ENCODE results near the gene FBXL14. TPM values are rescaled to one million over a fixed set of nuclear protein-coding genes. Genes with fewer than 3 reads are reported as not detected.

Gene FBXL14
- total and polyA plus RNA-seq, 9 of the 15 experiments (the other 6 are each of a cell fraction or from before 2014, with no cell fraction given): 0.13 to 9.8 (median 3.3) TPM

GRCh38 chr12:1619159-1619558, 24.8 kb upstream of the FBXL14 start:
- ChIA-PET POLR2A (interaction anchor here (0.6 to 1.4 kb wide), 2 partner anchors 12 to 16 kb away, joined by 3 to 5 read pairs; no protein-coding TSS in a partner anchor), CTCF (ENCODE audit: low intra/inter-chr PET ratio) (no interaction called here)
- Histone ChIP-seq H3K36me3 (ENCODE audit: control insufficient read depth, insufficient read depth, low read length) (no peaks in the 10 kb centered on the region), H2AFZ (ENCODE audit: low read depth, low read length) (peak overlapping the region; percentile 87), H3K4me3 (no peak overlapping the region), H3K4me2 (ENCODE audit: insufficient read depth, low read length) (no peak overlapping the region), H3K9me1 (ENCODE audit: control insufficient read depth, insufficient read depth, low read length) (no peaks in the 10 kb centered on the region), H3K9ac (ENCODE audit: insufficient read depth in 1 of 2, low read depth in 2 of 2, low read length in 2 of 2) (peak overlapping the region in 1 of 2 experiments; percentile 35; a peak in 1 of 4 replicates), H3K27me3 (ENCODE audit: control insufficient read depth in 2 of 2, insufficient read depth in 2 of 2, low read length in 2 of 2) (no peaks in the 10 kb centered on the region), H3K4me1 (replicated peaks in 1 of 2; ENCODE audit: control insufficient read depth in 2 of 2, insufficient read depth in 2 of 2, low read length in 2 of 2) (peaks cover 33 to 53% of the 10 kb centered on the region in 2 experiments), H3K27ac (ENCODE audit: extremely low read depth, low read depth, low read length) (peak overlapping the region; percentile 57; the same call in 2 of the 3 replicates), H3K9me3 (replicated peaks; ENCODE audit: control insufficient read depth, insufficient read depth, low read depth, low read length) (no peaks in the 10 kb centered on the region), H3K79me2 (ENCODE audit: control insufficient read depth, insufficient read depth, low read length) (no peaks in the 10 kb centered on the region), H4K20me1 (replicated peaks; ENCODE audit: control insufficient read depth, insufficient read depth, low read length) (no peaks in the 10 kb centered on the region)
- intact Hi-C loops (cut with micrococcal nuclease): no loop called here
- WGBS (ENCODE audit: insufficient coverage, low coverage, missing lambda C conversion rate): 24% methylated on average over 4 of the region's 4 CpGs
- no peak for ATAC-seq
- no peak for FAIRE-seq
- in situ Hi-C loops (cut with MboI): no loop called here
- no peak for DNase-seq (ENCODE audit: extremely low read depth in 1 of 4, low spot score in 3 of 4)
- BruUV-seq (replicated peaks): no TSS peak
- no peak for TF ChIP-seq DLX4 (CRISPR knock-in tag; IDR thresholded peaks at IDR 0.05)
- no peak for TF ChIP-seq SAFB (IDR thresholded peaks at IDR 0.05; ENCODE audit: borderline replicate concordance, low read depth, low read length)
- no peak for TF ChIP-seq CAMTA2 (CRISPR knock-in tag; conservative IDR thresholded peaks at IDR 0.05)
- TF ChIP-seq TAL1 (IDR thresholded peaks at IDR 0.05): no peak
- TF ChIP-seq GATAD2A (IDR thresholded peaks at IDR 0.05): no peak
- TF ChIP-seq DNMT1 (IDR thresholded peaks at IDR 0.05): no peak
- no peak for TF ChIP-seq ZNF436 (CRISPR knock-in tag; IDR thresholded peaks at IDR 0.05)
- no peak for TF ChIP-seq ZBTB1 (CRISPR knock-in tag; IDR thresholded peaks at IDR 0.05; ENCODE audit: borderline replicate concordance, low read depth)
- no peak for TF ChIP-seq ZNF124 (CRISPR knock-in tag; IDR thresholded peaks at IDR 0.05)
- TF ChIP-seq ELF2 (CRISPR knock-in tag; IDR thresholded peaks at IDR 0.05): no peak
- TF ChIP-seq MGA (IDR thresholded peaks at IDR 0.05): no peak
- no peak for TF ChIP-seq NFIX (CRISPR knock-in tag; IDR thresholded peaks at IDR 0.05; ENCODE audit: low read depth)
- TF ChIP-seq CHD4 (IDR thresholded peaks at IDR 0.05; ENCODE audit: insufficient read depth, insufficient replicate concordance, low read depth, low read length, poor library complexity, severe bottlenecking): no peak
